Neural cell (in vitro differentiated cells): ENCODE measurements around the gene LHX5. TPM values are rescaled to one million over a fixed set of nuclear protein-coding genes. Genes with fewer than 3 reads are reported as not detected.

Experiments used
- H2AFZ ChIP-seq: fragments of 200-600, 300-800 bp; sonication (generic), shearing (Covaris generic); 2 replicates; pipeline ENCODE4 v1.6.0; 2014; ENCODE audit warnings: low read depth, mild to moderate bottlenecking, antibody characterized with exemption, low read length, moderate library complexity
- H3F3A ChIP-seq: fragments of 200-600 bp; shearing (Covaris generic); 2 replicates; pipeline ENCODE4 v1.6.1; 2016; ENCODE audit warnings: mild to moderate bottlenecking, moderate library complexity, mixed read lengths, antibody characterized with exemption, low read length; ENCODE audit not compliant: insufficient read depth, poor library complexity, severe bottlenecking
- H3K27ac ChIP-seq: fragments of 200-600, 300-800 bp; sonication (generic), shearing (Covaris generic); 2 replicates; pipeline ENCODE4 v1.5.1; 2014; ENCODE audit warnings: mild to moderate bottlenecking, low read length, moderate library complexity
- H3K27me3 ChIP-seq: fragments of 300-800, 200-600 bp; sonication (generic), shearing (Covaris generic); 2 replicates; pipeline ENCODE4 v1.6.0; 2014; ENCODE audit warnings: mild to moderate bottlenecking, low read depth, low read length, moderate library complexity; ENCODE audit not compliant: insufficient read depth
- H3K36me3 ChIP-seq: fragments of 300-800, 200-600 bp; sonication (generic), shearing (Covaris generic); 2 replicates; pipeline ENCODE4 v1.5.1; 2014; ENCODE audit warnings: mild to moderate bottlenecking, antibody characterized with exemption, low read length, moderate library complexity; ENCODE audit not compliant: insufficient read depth
- H3K4me2 ChIP-seq: fragments of 300-800, 200-600 bp; sonication (generic), shearing (Covaris generic); 2 replicates; pipeline ENCODE4 v1.6.0; 2014; ENCODE audit warnings: mild to moderate bottlenecking, low read length
- H3K4me3 ChIP-seq: fragments of 300-800, 200-600 bp; sonication (generic), shearing (Covaris generic); 2 replicates; pipeline ENCODE4 v1.5.1; 2014; ENCODE audit warnings: mild to moderate bottlenecking, low read length, moderate library complexity
- H3K79me2 ChIP-seq: fragments of 200-600 bp; shearing (Covaris generic); replicated peaks from 2 replicates; pipeline ENCODE4 v1.6.0; 2014; ENCODE audit warnings: mild to moderate bottlenecking, low read length, moderate library complexity; ENCODE audit not compliant: insufficient read depth
- H3K9ac ChIP-seq: fragments of 300-800, 200-600 bp; sonication (generic), shearing (Covaris generic); 2 replicates; pipeline ENCODE4 v1.6.1; 2016; ENCODE audit warnings: mild to moderate bottlenecking, low read length, mixed read lengths
- H3K9me2 ChIP-seq: fragments of 200-600 bp; shearing (Covaris generic); 2 replicates; pipeline ENCODE4 v1.6.1; 2016; ENCODE audit warnings: mild to moderate bottlenecking, low read length, mixed read lengths; ENCODE audit not compliant: insufficient read depth
- H3K9me3 ChIP-seq: fragments of 200-600, 300-800 bp; sonication (generic), shearing (Covaris generic); 2 replicates; pipeline ENCODE4 v1.6.1; 2016; ENCODE audit warnings: mild to moderate bottlenecking, mixed run types, low read length, moderate library complexity, mixed read lengths
- H4K20me1 ChIP-seq: fragments of 200-600 bp; shearing (Covaris generic); 2 replicates; pipeline ENCODE4 v1.6.1; 2016; ENCODE audit warnings: mild to moderate bottlenecking, mixed run types; ENCODE audit not compliant: insufficient read depth
- CTCF ChIP-seq: fragments of 450-650 bp; IDR thresholded peaks from 2 replicates; pipeline ENCODE4 v1.5.1; 2014; ENCODE audit warnings: antibody characterized with exemption, mild to moderate bottlenecking, moderate library complexity; ENCODE audit not compliant: poor library complexity, severe bottlenecking
- EP300 ChIP-seq: fragments of 450-650 bp; conservative IDR thresholded peaks from 2 replicates; pipeline ENCODE4 v1.6.1; 2014; ENCODE audit warnings: antibody characterized with exemption, mild to moderate bottlenecking, moderate library complexity; ENCODE audit not compliant: poor library complexity, severe bottlenecking
- EZH2 ChIP-seq: fragments of 200-600, 300-800 bp; shearing (Covaris generic), sonication (generic); IDR thresholded peaks from 2 replicates; pipeline ENCODE4 v1.6.1; 2014; ENCODE audit warnings: antibody characterized with exemption, low read length, borderline replicate concordance, mild to moderate bottlenecking; ENCODE audit not compliant: insufficient read depth, poor library complexity, severe bottlenecking
- MXI1 ChIP-seq: fragments of 450-650 bp; conservative IDR thresholded peaks from 2 replicates; pipeline ENCODE4 v1.6.1; 2014; ENCODE audit warnings: antibody characterized with exemption, mild to moderate bottlenecking; ENCODE audit not compliant: poor library complexity, severe bottlenecking
- POLR2AphosphoS5 ChIP-seq: IDR thresholded peaks from 2 replicates; pipeline ENCODE4 v1.6.1; 2012
- RAD21 ChIP-seq: fragments of 450-650 bp; conservative IDR thresholded peaks from 2 replicates; pipeline ENCODE4 v1.6.1; 2014; ENCODE audit warnings: antibody characterized with exemption, mild to moderate bottlenecking, moderate library complexity
- REST ChIP-seq: IDR thresholded peaks from 2 replicates; pipeline ENCODE4 v1.6.1; 2012; ENCODE audit warnings: borderline replicate concordance
- SMC3 ChIP-seq: fragments of 450-650 bp; conservative IDR thresholded peaks from 2 replicates; pipeline ENCODE4 v1.6.1; 2014; ENCODE audit warnings: antibody characterized with exemption, mild to moderate bottlenecking, moderate library complexity; ENCODE audit not compliant: poor library complexity
- TAF1 ChIP-seq: IDR thresholded peaks from 2 replicates; pipeline ENCODE4 v1.6.1; 2012; ENCODE audit warnings: low read depth
- polyA plus RNA-seq: library from polyadenylated mRNA; depleted of rRNA; stranded (reverse); fragments of >200 nt; gene quantifications from 2 replicates; pipeline ENCODE4 v1.2.3, GENCODE V29; 2014

Gene LHX5
- polyA plus RNA-seq, 1 donor from 2014 or later: 3.8 TPM

GRCh38 chr12:113472191-113473121 is 785 bp upstream of the LHX5 start:
- Histone ChIP-seq H3K9me2 (no peaks in the 10 kb centered on the region), H3K27me3 (peaks cover 97% of the 10 kb centered on the region), H3K79me2 (no peaks in the 10 kb centered on the region), H3K9me3 (peaks cover 10% of the 10 kb centered on the region), H3K36me3 (no peaks in the 10 kb centered on the region), H3K4me2 (no peak overlapping the region), H2AFZ (no peak overlapping the region), H3K4me3 (peak overlapping the region; percentile 68), H3F3A (no peaks in the 10 kb centered on the region), H3K27ac (peak overlapping the region; percentile 34), H3K9ac (peak overlapping the region; percentile 50), H4K20me1 (no peaks in the 10 kb centered on the region)
- TF ChIP-seq CTCF: no peak
- TF ChIP-seq EZH2: peak; percentile 46
- no peak for TF ChIP-seq EP300
- peak; percentile 19 for TF ChIP-seq POLR2AphosphoS5
- TF ChIP-seq REST: no peak
- no peak for TF ChIP-seq RAD21
- no peak for TF ChIP-seq TAF1
- TF ChIP-seq MXI1: no peak
- TF ChIP-seq SMC3: no peak

GRCh38 chr12:113470871-113471618 is 626 bp downstream of the LHX5 start:
- no peak overlapping the region for H2AFZ ChIP-seq
- H3K4me2 ChIP-seq: no peak overlapping the region
- H3K9me3 ChIP-seq: peaks cover 20% of the 10 kb centered on the region
- no peaks in the 10 kb centered on the region for H3K79me2 ChIP-seq
- TF ChIP-seq REST: no peak
- no peak for TF ChIP-seq CTCF
- no peak for TF ChIP-seq SMC3
- peak; percentile 36 for TF ChIP-seq TAF1
- no peak for TF ChIP-seq EZH2
- TF ChIP-seq RAD21: no peak
- peak; percentile 7 for TF ChIP-seq POLR2AphosphoS5
- no peak for TF ChIP-seq EP300
- TF ChIP-seq MXI1: no peak
- no peaks in the 10 kb centered on the region for H3K36me3 ChIP-seq
- peak overlapping the region; percentile 34 for H3K27ac ChIP-seq
- H4K20me1 ChIP-seq: no peaks in the 10 kb centered on the region
- H3K27me3 ChIP-seq: peaks cover 100% of the 10 kb centered on the region
- H3K9me2 ChIP-seq: no peaks in the 10 kb centered on the region
- no peaks in the 10 kb centered on the region for H3F3A ChIP-seq
- peak overlapping the region; percentile 68 for H3K4me3 ChIP-seq
- peak overlapping the region; percentile 60 for H3K9ac ChIP-seq
